SK-N-SH (cell line): Measurements from ENCODE around the gene PIGL.

Experiments used
- EZH2phosphoT487 ChIP-seq: fragments of 200-600 bp; sonication (generic); IDR thresholded peaks from 2 replicates; pipeline ENCODE4 v1.6.1; 2017; ENCODE audit warnings: low read depth, mixed run types, mild to moderate bottlenecking, antibody characterized with exemption, moderate library complexity, borderline replicate concordance
- JUND ChIP-seq: IDR thresholded peaks from 2 replicates; pipeline ENCODE4 v1.4.0; 2012
- MXI1 ChIP-seq: IDR thresholded peaks from 2 replicates; pipeline ENCODE4 v1.6.1; 2012; ENCODE audit warnings: mild to moderate bottlenecking, low read depth, low read length, improper control_type of control experiment
- NRF1 ChIP-seq: IDR thresholded peaks from 2 replicates; pipeline ENCODE4 v1.6.1; 2012; ENCODE audit warnings: low read depth, mild to moderate bottlenecking, low read length
- POLR2AphosphoS5 ChIP-seq: IDR thresholded peaks from 2 replicates; pipeline ENCODE4 v1.6.1; 2012; ENCODE audit warnings: low read depth, low read length
- RAD21 ChIP-seq: IDR thresholded peaks from 2 replicates; pipeline ENCODE4 v1.6.1; 2012; ENCODE audit warnings: mild to moderate bottlenecking, low read length
- SMC3 ChIP-seq: IDR thresholded peaks from 2 replicates; pipeline ENCODE4 v1.6.1; 2012; ENCODE audit warnings: low read depth, low read length, improper control_type of control experiment
- TAF1 ChIP-seq: IDR thresholded peaks from 2 replicates; pipeline ENCODE4 v1.6.1; 2012; ENCODE audit warnings: low read depth, mild to moderate bottlenecking, low read length, moderate library complexity, borderline replicate concordance
- TCF12 ChIP-seq: IDR thresholded peaks from 2 replicates; pipeline ENCODE4 v1.4.0; 2012
- TF ChIP-seq, protein P1 (sequence below): fragments of 200-600 bp; sonication (generic); IDR thresholded peaks from 2 replicates; pipeline ENCODE4 v1.6.1; 2017; ENCODE audit warnings: antibody characterized with exemption, mild to moderate bottlenecking, moderate library complexity
- TF ChIP-seq, protein P2 (sequence below): IDR thresholded peaks from 2 replicates; pipeline ENCODE4 v1.4.0; 2012; ENCODE audit warnings: low read depth
- TF ChIP-seq, protein P3 (sequence below): fragments of 150-350 bp; IDR thresholded peaks from 2 replicates; pipeline ENCODE4 v1.6.1; 2017; ENCODE audit warnings: antibody characterized with exemption, low read length, low read depth, borderline replicate concordance

DNA sequence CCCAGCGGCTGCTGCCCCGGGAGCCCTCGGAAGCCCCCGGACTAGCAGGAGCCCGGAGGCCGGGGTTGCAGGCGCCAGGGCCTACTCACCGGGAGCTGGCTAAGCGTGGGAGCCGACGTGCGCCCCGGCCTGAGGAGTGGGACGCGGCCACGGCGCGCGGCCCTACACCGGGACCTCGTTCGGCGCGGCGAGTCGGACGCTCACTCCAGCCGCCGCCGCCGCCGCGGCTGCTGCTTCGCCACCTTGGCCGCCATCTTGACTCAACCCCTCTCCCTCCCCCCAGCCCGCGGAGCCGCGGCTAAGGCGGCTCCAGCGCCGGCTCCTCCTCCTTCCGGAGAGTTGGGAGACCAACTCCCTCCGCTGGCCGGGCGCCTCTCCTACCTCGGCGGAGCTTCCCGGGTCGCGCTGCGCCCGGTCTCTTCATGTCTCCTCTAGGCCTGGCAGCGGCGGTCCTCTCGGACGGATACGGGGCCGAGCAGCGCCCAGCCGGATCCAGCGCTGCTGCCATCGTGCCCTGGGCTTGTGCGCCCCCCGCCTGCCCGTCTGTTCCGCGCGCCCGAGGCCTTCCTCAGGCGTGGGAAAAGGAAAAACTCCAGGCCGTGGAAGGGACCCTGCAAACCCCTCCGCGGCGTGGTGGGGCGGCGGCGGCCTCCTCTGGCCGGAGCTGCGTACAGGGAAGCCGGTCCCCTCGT, 1.6 kb upstream of the PIGL start, which contains the start of gene NCOR1:
- peak; percentile 96 for TF ChIP-seq TAF1
- TF ChIP-seq NRF1, result peak; percentile 28; the same call in 1 of the 2 replicates
- TF ChIP-seq, protein P1, sequence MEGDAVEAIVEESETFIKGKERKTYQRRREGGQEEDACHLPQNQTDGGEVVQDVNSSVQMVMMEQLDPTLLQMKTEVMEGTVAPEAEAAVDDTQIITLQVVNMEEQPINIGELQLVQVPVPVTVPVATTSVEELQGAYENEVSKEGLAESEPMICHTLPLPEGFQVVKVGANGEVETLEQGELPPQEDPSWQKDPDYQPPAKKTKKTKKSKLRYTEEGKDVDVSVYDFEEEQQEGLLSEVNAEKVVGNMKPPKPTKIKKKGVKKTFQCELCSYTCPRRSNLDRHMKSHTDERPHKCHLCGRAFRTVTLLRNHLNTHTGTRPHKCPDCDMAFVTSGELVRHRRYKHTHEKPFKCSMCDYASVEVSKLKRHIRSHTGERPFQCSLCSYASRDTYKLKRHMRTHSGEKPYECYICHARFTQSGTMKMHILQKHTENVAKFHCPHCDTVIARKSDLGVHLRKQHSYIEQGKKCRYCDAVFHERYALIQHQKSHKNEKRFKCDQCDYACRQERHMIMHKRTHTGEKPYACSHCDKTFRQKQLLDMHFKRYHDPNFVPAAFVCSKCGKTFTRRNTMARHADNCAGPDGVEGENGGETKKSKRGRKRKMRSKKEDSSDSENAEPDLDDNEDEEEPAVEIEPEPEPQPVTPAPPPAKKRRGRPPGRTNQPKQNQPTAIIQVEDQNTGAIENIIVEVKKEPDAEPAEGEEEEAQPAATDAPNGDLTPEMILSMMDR, result peak; percentile 38
- TF ChIP-seq, protein P2, sequence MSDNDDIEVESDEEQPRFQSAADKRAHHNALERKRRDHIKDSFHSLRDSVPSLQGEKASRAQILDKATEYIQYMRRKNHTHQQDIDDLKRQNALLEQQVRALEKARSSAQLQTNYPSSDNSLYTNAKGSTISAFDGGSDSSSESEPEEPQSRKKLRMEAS, result peak; percentile 72
- peak; percentile 58 for TF ChIP-seq MXI1
- no peak for TF ChIP-seq EZH2phosphoT487
- TF ChIP-seq TCF12, result peak; percentile 10; the same call in 1 of the 2 replicates
- TF ChIP-seq POLR2AphosphoS5, result peak; percentile 92
- no peak for TF ChIP-seq JUND
- peak; percentile 41 for TF ChIP-seq RAD21
- peak; percentile 28; the same call in 1 of the 2 replicates for TF ChIP-seq SMC3
- TF ChIP-seq, protein P3, sequence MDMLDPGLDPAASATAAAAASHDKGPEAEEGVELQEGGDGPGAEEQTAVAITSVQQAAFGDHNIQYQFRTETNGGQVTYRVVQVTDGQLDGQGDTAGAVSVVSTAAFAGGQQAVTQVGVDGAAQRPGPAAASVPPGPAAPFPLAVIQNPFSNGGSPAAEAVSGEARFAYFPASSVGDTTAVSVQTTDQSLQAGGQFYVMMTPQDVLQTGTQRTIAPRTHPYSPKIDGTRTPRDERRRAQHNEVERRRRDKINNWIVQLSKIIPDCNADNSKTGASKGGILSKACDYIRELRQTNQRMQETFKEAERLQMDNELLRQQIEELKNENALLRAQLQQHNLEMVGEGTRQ, result no peak
